Bronchial epithelial cell (primary cell): ENCODE results near the gene RALGAPA2. TPM values are rescaled to one million over a fixed set of nuclear protein-coding genes. Genes with fewer than 3 reads are reported as not detected.

Experiments used
- DNase-seq: peaks from one replicate; pipeline ENCODE4 v3.0.0-alpha.2; 2010; ENCODE audit warnings: low read depth
- FAIRE-seq: peaks from 2 replicates; lab custom pipeline; 2011; peaks lifted over from hg19 to GRCh38; lab: Jason Lieb, UNC
- H3K27me3 ChIP-seq: 2 replicates; pipeline ENCODE4 v1.5.1; 2011; ENCODE audit warnings: low read length; ENCODE audit not compliant: control insufficient read depth, insufficient read depth
- H3K36me3 ChIP-seq: 2 replicates; pipeline ENCODE4 v1.5.1; 2011; ENCODE audit warnings: low read length; ENCODE audit not compliant: control insufficient read depth, insufficient read depth
- H3K4me3 ChIP-seq: 2 replicates; pipeline ENCODE4 v1.5.1; 2011; ENCODE audit warnings: mild to moderate bottlenecking, low read depth, low read length, control low read depth
- total RNA-seq: library from RNA; depleted of rRNA; stranded (reverse); fragments of >200 nt; gene quantifications from 2 replicates; pipeline ENCODE4 v1.2.1, GENCODE V29; 2014
- TF ChIP-seq, protein P1 (sequence below): IDR thresholded peaks from 2 replicates; pipeline ENCODE4 v1.5.1; 2011; ENCODE audit warnings: mild to moderate bottlenecking, moderate library complexity, low read length, control low read depth, inconsistent platforms; ENCODE audit not compliant: insufficient read depth, severe bottlenecking

RALGAPA2 gene
- total RNA-seq, 1 donor from 2014 or later = 8.7 TPM

DNA sequence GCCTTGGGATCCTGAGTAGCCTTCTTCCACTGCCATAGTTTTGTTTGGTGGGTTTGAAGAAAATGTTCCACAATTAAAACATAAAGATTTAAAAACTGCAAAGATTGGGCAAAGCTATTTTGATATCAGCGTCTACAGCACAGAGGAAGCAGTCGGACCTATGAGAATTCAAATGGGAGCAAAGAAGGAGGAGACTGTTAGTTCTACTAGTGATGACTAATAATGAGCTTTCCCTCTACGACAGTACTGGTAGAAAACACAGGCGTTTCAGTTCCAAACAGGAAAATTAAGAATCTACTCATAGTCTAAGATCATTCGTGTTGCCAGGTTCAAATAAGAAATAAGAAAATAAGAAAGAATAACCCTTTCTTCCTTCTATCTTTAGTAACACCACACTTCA is 223.4 kb downstream of the RALGAPA2 start:
- no peak for DNase-seq
- Histone ChIP-seq H3K4me3 (no peak overlapping the region), H3K27me3 (no peaks in the 10 kb centered on the region), H3K36me3 (peaks cover 2% of the 10 kb centered on the region)
- TF ChIP-seq, protein P1, sequence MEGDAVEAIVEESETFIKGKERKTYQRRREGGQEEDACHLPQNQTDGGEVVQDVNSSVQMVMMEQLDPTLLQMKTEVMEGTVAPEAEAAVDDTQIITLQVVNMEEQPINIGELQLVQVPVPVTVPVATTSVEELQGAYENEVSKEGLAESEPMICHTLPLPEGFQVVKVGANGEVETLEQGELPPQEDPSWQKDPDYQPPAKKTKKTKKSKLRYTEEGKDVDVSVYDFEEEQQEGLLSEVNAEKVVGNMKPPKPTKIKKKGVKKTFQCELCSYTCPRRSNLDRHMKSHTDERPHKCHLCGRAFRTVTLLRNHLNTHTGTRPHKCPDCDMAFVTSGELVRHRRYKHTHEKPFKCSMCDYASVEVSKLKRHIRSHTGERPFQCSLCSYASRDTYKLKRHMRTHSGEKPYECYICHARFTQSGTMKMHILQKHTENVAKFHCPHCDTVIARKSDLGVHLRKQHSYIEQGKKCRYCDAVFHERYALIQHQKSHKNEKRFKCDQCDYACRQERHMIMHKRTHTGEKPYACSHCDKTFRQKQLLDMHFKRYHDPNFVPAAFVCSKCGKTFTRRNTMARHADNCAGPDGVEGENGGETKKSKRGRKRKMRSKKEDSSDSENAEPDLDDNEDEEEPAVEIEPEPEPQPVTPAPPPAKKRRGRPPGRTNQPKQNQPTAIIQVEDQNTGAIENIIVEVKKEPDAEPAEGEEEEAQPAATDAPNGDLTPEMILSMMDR = no peak
- FAIRE-seq = no peak

DNA sequence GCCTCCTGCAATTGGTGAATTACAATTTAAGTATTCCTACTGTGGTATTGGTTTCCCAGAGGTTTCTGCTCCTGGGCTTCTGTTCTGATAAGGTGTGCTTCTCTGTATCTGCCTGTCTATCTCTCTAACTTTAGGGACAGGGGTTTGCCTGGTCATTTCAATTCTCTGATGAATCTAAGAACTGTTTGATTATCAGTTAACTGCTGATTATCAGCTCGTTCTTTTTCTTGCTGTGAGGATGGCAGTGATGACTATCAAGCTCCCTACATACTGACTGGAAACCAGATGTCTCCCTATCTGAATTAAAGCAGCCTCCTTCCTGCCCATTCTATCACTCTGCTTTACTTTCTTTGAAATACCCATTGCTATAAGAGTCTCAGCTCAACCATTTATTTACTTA is 224.1 kb downstream of the RALGAPA2 start:
- Histone ChIP-seq H3K4me3 (no peak overlapping the region), H3K36me3 (peaks cover 2% of the 10 kb centered on the region), H3K27me3 (no peaks in the 10 kb centered on the region)
- FAIRE-seq (no peak), DNase-seq (no peak)
- TF ChIP-seq, protein P1 = no peak

DNA sequence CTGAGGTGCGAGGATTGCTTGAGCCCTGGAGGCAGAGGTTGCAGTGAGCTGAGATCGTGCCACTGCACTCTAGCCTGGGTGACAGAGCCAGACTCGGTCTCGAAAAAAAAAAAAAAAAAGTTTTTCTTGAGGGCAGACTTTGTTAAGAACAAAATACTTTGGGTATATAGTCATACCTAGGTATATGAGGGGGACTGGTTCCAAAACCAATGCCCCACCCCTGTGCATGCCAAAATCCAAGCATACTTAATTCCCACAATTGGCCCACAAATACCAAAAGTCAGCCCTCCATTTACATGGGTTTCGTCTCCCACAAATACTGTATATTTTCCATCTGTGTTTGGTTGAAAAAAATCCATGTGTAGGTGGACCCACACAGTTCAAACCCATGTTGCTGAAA is 224.6 kb downstream of the RALGAPA2 start:
- Histone ChIP-seq H3K27me3 (no peaks in the 10 kb centered on the region), H3K36me3 (peaks cover 2% of the 10 kb centered on the region), H3K4me3 (no peak overlapping the region)
- FAIRE-seq (no peak), DNase-seq (no peak)
- TF ChIP-seq, protein P1 = no peak

DNA sequence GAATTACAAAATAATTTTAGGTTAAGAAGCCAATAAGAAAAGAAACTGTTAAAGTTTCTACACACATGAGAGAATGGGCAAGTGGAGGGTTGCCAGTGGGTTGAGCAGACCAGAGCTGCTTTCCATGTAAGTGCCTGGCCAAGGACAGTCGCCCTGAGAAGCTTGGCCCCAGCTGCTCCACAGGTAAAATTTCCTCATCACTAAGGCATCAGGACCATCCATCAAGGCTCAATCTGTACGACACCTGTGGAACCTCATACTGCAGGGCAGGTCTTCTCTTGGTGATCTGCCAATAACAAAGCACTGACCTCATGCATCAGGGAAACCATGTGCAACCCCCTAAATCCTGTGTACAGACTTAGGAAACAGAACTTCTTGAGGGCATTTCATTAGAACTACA is 229.1 kb downstream of the RALGAPA2 start:
- Histone ChIP-seq H3K4me3 (no peak overlapping the region), H3K36me3 (no peaks in the 10 kb centered on the region), H3K27me3 (no peaks in the 10 kb centered on the region)
- TF ChIP-seq, protein P1 = no peak
- DNase-seq (no peak), FAIRE-seq (no peak)

DNA sequence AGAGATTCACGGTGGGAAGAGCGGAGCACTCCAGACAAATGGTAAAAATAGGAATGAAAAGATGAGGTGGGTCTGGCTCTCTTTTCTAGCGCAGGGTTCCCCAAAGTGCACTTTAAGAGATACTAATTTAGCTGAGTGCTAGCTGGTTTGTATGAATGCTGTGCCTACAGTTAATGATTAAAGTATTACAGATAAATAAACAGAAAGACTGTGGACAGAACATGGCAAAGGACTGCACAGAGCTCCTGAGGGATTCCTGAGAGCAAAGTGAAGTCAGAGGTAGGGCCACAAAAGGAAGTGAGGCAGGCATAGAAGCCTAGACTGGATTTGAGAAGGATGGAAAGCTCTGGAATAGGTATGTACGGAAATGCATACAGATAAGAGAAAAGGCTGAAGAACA is 230.0 kb downstream of the RALGAPA2 start:
- Histone ChIP-seq H3K4me3 (no peak overlapping the region), H3K36me3 (no peaks in the 10 kb centered on the region), H3K27me3 (no peaks in the 10 kb centered on the region)
- FAIRE-seq (no peak), DNase-seq (no peak)
- TF ChIP-seq, protein P1 = no peak

DNA sequence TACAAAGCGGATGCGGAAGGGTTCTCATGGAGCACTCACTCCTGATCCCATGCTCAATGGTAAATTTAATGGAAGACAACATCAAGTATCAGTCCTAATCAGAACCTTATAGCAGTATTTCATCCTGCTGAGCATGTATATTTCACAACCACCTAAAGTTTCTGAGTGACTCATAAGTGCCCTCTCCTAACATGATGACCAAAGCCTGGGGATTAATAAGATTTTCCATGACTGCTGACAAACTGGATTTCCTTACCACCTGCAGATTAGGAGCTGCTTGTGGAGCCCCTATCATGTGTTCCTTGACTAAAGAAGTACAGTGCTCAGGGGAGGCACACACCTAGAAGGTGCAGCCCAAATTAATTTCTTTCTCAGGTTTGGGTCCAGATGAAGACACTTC is 231.8 kb downstream of the RALGAPA2 start:
- Histone ChIP-seq H3K36me3 (no peaks in the 10 kb centered on the region), H3K4me3 (no peak overlapping the region), H3K27me3 (no peaks in the 10 kb centered on the region)
- DNase-seq = peak; percentile 89
- TF ChIP-seq, protein P1 = no peak
- FAIRE-seq = peak; percentile 89
